NCI-H2196 (cell line): ENCODE data around the gene ZNF750.

ENCODE experiments used
- DNase-seq: peaks from one replicate; lab custom pipeline; 2025; ENCODE audit not compliant: unreplicated experiment; lab: John Stamatoyannopoulos, UW

Gene ZNF750

GRCh38 chr17:82873521-82873920 lies 33.7 kb upstream of the ZNF750 start:
- DNase-seq = no peak

DNA sequence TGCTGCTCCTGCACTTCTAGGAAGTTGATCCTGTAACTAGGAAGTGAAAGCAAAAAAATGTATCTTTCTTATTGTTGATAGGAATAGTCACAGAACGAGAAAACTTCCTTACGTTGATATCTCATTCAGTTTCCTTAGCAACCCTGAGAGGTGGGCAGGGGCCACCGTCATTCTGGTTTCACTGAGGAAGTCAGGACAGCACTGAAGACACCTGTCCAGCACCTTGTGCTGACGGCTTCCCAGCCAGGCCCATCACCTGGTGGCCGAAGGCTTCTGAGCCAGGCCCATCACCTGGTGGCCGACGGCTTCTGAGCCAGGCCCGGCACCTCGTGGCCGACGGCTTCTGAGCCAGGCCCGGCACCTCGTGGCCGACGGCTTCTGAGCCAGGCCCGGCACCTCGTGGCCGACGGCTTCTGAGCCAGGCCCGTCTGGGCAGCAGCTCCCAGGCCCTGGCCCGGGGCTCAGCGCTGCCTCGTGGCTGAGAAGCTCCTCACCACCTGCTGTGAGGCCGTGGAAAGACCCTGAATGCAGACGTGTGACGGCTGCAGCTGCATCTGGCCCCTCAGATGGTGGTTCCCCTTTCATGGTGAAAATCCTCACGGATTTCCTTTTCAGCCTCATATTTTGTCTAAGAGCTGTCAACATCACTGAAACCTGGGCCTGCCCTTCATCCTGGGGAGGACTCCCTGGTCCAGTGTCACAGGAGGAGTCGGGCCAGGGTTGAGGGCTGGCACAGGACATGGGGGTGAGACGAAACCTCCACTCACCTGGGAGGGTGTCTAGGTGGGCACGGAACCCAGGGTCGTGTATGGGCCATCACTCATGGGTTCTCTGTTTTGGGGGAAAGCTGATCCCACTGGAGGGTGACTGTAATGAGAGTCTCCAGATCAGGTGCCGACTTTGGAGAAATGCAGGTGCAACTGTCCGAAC lies 33.0 kb upstream of the ZNF750 start:
- DNase-seq = no peak

DNA sequence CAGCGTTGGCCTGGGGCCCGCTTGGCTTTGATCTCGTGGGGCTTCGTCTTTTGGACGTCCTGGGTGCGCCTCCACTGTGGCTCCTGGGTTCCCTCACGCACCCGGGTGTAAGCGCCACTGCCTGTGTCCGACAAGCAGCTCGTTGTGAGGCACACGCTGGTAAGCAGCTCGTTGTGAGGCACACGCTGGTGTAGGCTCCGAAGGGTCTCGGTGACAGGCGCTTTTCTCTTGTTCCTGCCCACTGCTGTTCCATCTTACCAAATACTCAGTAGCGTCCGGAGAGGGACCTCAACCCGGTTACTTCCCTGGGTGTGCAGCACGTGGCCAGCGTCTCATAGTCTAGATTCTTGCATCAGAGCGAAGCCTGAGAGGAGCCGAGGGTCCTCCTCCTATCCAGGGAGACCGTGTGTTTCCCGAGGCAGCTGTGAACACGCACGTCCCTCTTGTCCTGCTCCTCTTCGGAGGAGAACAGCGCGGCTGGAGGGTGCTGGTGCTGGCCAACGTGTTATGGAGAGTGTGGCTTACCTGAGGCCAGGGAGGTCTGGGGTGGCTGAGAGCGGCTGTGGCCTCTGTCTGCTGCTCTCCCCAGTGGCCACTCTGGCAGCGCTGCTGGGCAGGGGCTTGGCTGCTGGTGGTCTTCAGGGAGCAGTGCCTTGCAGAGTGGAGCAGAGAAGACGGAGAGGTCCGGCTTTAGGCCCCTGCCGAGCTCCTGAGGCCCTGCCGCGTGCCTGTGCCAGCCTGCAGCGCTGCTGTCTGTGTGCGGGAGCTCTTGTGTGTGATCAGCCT lies 32.1 kb upstream of the ZNF750 start:
- DNase-seq = no peak

GRCh38 chr17:82871056-82871775 lies 31.4 kb upstream of the ZNF750 start:
- DNase-seq = no peak

DNA sequence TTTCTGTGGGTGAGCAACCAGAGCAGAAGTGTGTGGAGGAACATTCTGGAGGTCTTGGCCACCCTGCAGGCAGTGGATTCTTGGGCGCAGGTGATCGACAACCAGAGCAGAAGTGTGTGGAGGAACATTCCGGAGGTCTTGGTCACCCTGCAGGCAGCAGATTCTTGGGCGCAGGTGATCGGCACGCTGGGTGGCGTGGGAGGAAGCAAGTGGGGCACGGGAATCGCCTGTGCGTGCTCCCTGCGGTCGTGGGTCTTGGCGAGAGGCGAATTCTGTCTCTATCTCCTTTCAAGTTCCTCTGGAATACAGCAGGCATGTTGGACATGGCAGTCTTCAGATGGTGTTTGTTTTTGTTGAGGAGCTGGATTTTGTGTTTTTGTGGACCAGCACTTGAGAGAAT lies 30.7 kb upstream of the ZNF750 start:
- no peak for DNase-seq

- DNase-seq = no peak
These were observed 30.3 kb upstream of the ZNF750 start for GRCh38 chr17:82870091-82870491.

- DNase-seq = no peak
These were observed 29.7 kb upstream of the ZNF750 start for GRCh38 chr17:82869536-82869935.

DNA sequence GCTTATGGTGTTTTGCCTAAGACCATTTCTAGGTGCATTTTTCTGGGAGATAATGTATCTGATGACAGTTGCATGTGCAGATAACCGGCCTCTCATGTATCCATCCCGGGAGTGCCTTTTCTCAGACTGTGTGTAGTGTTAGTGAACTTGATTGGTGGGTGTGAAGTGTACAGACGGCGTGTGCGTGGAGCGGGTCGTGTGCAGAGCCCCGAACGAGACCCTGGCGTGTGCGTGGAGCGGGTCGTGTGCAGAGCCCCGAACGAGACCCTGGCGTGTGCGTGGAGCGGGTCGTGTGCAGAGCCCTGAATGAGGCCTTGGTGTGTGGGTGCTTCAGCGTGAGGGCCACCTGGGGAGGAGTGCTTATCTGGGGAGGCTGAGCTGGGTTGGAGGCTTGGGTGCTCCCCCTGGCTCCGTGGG lies 28.9 kb upstream of the ZNF750 start:
- DNase-seq = no peak

DNA sequence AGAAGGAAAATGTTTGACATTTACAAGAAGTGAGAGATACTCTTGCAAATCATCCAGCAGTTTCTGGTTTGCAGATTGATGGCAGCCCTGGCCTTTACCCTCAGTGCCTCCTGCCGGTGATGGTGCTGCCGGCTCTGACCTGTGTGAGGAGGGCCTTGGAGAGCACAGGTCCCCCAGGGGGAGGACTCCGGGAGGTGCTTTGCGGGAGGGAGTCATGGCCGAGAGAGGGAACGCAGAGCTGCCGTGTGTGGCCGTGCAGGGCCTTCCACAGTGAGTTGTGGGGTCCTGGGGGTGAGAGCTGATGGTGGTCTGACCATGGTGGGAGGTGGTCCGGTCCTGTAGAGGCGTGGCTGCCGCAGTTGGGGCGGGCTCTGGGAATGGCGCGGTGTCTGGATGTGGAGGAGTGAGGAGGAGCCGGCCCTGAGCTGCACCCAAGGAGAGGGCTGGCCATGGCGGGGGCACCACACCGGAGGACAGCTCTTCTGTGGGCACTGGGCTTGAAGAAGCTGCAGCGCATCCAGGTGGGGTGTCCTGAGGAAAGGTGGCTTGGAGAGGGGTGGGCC lies 28.0 kb upstream of the ZNF750 start:
- no peak for DNase-seq

DNA sequence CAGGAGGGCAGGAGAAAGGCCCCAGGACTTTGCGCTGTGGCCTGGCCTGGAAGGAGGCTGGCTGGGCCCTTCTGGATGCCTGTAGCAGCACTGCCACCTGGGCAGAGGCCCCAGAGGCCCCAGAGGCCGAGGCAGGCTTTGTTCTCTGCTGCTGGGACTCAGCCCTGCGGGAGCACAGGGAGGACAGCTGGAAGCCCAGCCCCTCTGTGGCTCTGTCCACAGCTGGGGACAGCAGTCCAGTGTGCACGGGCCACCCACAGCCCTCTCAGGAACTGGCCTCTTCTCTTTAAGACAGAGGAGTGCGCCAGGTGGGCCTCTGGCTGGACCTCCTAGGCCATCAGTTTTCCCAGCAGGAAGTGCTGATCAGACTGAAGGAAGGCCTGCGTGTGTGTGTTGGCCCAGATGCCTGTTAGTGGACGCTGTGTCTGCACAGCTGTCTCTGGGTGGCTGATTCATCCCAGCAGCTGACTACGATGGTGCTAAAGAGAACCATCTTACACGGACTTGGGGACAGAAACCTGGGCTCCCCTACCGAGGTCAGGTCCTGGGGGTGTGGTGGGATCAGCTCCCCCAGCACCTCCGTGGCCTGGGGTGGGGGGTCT lies 26.9 kb upstream of the ZNF750 start:
- peak; percentile 36 for DNase-seq

DNA sequence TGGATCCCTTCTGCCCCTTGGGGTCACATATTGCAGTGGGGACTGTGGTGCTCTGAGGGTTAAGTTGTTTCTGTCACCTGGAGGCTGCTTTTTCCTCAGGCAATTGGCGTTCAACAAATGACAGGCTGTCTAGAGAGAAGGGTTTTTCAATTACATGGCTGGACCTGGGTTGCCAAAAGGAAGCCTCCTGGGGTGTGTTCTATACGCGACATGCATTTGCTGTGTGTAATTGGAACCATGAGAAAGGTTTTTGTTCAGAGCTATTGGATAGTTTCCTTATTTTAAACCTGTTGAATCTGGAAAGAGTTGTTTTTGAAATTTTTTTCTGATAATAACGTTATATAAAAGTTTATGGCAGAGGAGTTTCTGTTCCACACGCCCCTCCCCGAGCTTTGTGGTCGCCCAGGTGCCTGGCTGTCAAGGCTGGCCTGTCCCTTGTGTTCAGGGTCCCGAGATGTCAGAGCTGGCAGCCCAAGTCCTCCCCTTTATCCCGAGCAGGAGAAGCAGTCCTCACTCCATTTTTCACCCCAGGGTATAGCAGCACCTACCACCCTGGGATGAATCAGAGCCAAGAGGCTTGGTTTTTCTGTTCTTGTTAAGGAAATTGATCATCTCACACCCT lies 26.1 kb upstream of the ZNF750 start:
- no peak for DNase-seq

GRCh38 chr17:82865274-82865673 lies 25.5 kb upstream of the ZNF750 start:
- no peak for DNase-seq

DNA sequence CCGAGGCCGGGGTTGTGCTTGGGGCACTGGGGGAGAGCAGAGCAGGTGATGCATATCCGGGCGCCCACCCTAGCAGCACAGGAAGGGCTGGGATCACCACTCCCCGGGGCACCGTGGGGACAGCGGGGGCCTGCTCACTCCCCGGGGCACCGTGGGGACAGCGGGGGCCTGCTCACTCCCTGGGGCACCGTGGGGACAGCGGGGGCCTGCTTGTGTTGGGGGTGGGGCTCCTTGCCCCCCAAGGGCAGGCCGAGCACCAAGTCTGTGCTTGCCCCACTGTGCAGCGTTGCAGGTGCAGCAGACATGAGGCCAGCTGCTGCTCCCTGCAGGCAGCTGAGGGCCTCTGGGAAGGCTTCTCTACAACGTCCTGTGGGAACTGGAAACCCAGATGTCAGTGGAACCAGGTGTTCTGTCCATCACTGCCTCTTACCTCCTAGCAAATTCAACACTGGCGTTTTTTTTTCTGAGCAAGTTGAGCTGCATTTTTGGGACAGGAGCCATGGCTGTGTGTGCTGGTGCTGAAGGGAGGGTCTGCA lies 25.0 kb upstream of the ZNF750 start:
- DNase-seq = peak; percentile 32

DNA sequence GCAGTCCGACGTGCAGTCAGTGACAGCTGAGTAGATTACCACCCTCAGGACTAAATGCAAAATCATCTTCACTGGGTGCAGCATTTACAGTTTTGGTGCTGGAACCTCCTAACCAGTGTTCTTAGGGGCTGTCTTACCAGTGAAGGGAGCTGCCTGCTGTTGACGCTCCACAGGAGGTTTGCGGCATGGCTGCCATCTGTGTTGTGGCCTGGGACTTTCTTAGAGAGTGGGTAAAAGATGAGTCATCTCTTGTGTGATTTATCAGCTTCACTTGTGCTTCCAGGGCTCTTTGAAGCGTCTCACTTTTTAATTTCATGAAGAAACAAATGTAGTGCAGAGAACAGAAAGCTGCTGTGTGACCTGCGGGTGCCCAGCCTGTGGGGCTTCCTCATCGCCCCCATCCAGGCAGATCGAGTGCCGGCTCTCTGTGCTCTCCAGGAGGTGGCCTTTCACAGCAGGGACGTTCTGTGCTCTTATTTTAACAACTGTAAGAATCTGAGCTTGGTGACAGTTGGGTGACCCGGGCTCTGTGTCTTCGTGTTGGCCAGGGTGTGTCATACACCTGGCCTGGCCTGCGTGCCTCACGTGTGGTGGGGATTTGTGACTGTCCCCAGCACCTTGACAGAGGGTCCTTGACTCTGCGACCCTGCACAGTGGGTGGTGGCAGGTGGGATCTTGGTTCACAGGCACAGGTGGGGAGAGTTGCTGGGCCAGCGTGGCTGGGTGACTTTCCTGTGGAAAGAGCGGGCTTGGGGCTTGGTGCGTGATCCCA lies 24.3 kb upstream of the ZNF750 start:
- no peak for DNase-seq

GRCh38 chr17:82863383-82863940 lies 23.6 kb upstream of the ZNF750 start:
- DNase-seq = no peak

GRCh38 chr17:82862737-82863382 lies 23.0 kb upstream of the ZNF750 start:
- no peak for DNase-seq

- DNase-seq = no peak
These were observed 22.4 kb upstream of the ZNF750 start for GRCh38 chr17:82862191-82862590.

DNA sequence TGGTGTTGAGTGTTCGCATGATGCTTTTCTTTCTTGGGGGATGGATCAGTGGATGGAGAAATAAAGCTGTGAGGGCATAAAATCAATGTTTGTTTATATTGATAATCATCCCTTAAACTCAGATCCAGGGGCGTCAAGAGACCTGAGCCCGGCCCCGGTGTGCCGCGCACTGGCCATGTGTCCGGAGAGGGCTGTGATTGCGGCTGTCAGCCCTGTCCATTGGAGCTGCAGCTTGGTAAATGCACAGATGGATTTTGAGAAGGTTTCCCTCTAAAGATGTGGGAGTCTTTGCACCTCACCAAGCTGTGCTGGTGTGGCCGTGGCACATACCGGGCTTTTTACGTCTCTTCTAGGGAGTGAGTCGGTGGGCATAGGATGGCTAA lies 21.6 kb upstream of the ZNF750 start:
- DNase-seq = no peak
